HTERT RPE-1 (cell line): Measurements from ENCODE around the gene DNASE1L1.

ENCODE experiments used
- in situ Hi-C: fragments of 300-500 bp; cut with MboI; formaldehyde crosslinking; loops from 4 replicates; pipeline ENCODE4 v1.14.3; 2020; ENCODE audit warnings: low sequenced_read_pairs

DNASE1L1 gene

DNA sequence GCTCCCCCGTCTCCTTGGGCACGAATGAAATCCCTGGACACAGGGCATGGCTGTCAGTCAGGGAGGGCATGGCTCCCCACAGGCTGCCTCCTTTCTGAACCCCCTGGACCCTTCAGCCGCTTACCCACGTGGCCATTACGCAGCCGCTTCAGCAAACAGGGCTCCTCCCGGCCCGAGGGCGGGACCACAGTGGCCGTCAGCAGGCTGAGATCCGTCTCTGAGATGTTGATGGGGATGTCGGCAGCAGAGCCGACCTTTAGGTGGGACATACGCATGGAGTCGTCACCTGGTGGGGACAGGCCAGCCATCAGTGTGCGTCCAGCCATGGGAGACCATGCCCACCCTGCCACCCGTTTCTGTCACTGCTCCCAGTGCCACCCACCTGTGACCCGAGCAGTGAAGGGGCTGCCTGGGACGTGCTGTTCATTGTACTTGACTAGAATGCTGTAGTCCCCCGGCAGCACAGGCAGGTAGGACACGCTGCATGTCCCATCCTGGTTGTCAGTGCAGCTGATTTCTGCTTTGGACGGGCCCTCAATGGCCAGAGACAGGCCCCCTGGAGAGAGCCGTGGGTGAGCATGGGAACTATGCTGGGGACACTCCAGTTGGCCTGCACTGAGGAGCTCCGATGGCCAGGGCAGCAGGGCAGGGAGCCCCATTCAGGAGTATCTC, 55.7 kb downstream of the DNASE1L1 start:
- in situ Hi-C loops = no loop called here

DNA sequence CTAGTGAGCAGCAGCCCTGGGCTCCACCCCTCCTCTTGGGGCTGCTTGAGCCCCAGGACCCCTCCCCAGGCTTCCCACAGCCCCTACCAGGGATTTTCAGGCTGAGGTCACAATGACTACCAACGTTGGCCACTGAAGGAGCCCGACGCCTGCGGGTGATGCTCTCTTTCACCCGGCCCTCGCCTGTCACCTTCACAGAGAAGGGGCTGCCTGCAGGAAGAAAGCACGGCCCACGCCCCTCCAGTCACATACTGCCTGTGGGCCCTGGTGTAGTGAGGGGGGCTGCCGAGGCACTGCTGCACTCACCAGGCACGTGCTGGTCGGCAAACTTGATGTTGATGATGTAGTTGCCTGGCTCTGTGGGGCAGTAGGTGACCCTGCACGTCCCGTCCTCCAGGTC, 56.6 kb downstream of the DNASE1L1 start:
- in situ Hi-C loops = no loop called here

DNA sequence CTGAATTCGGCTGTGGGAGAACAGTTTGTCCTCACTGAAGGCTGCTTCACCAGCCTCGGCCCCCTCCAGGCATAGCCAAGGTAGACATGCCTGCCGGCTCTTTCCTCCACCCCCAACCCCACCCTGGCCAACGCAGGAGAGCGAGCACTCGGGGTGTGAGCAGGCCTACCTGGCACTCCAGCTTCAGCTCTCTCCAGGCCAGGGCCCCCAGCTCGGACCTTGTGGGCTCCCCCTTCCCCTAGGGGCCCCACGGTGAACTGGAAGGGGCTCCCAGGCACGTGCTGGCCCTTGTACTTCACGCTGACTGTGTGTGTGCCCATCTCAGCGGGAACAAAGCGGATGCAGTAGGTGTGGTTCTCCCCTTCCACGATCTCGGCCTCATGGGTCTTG, 57.0 kb downstream of the DNASE1L1 start:
- in situ Hi-C loops = no loop called here
